Activated CD4-positive, CD25-positive, alpha-beta regulatory T cell treated with anti-CD3 and anti-CD28 coated beads, Interleukin-2, amount 50 U/mL, for 24 hours (primary cell): ENCODE measurements around the gene NCKAP5.

Source experiments
- ATAC-seq, 2 donors: fragments of 150-1000 bp; cut with Tn5 transposase; one replicate each; pipeline ENCODE4 v1.10.0; 2021; ENCODE audit warnings: mild to moderate bottlenecking in 1 of 2, moderate library complexity in 1 of 2

NCKAP5 gene

GRCh38 chr2:132678483-132678882 lies 889.8 kb downstream of the NCKAP5 start:
- no peak for ATAC-seq

DNA sequence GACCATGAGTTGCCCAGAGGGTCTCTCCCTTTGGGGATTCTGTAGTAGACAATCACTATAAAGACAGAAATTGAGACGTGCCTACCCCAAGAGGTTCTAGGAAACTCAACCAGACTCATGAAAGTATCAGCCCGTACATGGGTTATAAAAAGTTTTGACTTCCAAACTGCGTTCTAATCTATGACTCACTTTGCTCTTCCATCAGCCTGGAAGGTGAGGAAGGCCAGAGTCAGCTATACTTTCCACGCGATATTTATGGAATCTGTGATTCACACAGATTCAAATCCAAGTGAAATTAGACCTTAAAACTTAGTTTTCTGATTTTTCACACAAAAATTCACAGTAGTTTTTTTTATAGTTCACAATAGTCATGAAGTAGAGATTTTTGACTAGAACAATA lies 890.6 kb downstream of the NCKAP5 start:
- no peak for ATAC-seq

DNA sequence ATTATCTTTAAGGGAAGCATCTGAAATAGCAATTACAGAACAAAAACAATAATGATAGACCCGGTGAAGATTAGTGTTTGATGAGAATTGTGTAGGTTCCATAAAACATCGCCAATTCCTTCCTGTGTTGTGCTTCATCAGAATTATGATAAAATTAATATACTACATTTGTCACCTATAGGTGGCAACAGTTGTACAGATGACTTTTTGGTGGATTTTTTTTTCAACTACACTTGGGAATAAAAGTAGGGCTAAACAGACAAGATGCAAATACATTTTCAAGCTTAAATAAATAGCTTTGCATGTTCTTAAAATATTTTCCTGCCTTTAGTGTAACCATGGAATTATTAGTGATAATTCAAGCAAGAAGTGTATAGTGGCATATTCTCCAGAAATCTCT lies 891.3 kb downstream of the NCKAP5 start:
- ATAC-seq = no peak

- ATAC-seq = no peak
Measured at GRCh38 chr2:132671151-132671835, 897.0 kb downstream of the NCKAP5 start.

- no peak for ATAC-seq
Measured at GRCh38 chr2:132670496-132671150, 897.6 kb downstream of the NCKAP5 start.

GRCh38 chr2:132669908-132670495 lies 898.3 kb downstream of the NCKAP5 start, which contains the start of gene LYPD1:
Gene LYPD1, minus strand, starts transcription at chr2:132670205. Its CDS starts 273 bp downstream, at chr2:132669932.
- ATAC-seq = no peak

- ATAC-seq = no peak
Measured at GRCh38 chr2:132668987-132669907, 899.0 kb downstream of the NCKAP5 start.

DNA sequence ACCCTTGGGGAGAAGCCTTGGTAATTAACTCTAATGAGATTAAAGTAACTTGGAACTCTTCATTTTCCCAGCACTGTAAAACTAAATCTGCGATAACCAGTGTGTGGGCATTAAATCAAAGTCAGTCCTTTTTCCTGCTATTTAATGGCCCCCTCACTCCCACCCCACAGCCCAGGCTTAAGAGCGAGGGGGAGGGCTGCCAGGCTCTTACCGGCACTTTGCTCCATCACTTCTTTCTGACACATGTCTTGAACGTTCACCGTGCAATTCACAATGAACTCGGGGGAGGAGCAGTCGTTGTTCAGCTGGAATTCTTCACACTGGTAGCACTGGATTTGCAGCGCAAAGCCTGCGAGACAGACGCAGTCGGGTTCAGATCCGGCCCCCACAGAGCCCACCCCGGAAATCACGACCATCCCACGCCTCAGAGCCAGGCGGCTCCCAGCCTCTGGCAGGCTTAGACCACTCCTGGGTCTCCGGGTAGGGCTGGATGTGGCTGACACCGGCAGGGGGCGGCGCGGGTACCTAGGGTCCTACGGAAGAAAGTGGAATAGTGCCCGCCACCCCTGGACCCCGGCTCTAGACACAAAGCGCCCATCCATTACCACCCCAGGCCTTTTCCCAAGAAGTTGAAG lies 900.0 kb downstream of the NCKAP5 start:
- no peak for ATAC-seq

DNA sequence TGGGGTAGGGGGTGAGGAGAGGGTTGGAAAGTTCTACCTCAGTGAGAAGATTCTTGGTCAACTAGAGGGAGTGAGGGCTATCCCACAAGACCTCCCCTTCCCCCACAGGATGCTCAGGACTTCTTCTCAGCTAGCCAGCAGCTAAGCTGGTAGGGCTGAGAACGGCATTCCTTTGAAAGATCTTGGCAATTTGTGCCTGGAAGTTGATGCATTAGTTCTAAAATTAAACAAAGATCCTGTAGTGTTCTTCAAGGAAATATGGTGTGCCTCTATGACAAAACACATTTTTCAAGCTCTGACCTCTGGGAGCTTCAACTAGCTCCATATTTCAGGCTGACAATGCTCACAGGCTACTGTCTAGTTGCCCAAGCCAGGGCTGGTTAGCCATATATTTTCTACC lies 900.6 kb downstream of the NCKAP5 start:
- ATAC-seq = no peak

DNA sequence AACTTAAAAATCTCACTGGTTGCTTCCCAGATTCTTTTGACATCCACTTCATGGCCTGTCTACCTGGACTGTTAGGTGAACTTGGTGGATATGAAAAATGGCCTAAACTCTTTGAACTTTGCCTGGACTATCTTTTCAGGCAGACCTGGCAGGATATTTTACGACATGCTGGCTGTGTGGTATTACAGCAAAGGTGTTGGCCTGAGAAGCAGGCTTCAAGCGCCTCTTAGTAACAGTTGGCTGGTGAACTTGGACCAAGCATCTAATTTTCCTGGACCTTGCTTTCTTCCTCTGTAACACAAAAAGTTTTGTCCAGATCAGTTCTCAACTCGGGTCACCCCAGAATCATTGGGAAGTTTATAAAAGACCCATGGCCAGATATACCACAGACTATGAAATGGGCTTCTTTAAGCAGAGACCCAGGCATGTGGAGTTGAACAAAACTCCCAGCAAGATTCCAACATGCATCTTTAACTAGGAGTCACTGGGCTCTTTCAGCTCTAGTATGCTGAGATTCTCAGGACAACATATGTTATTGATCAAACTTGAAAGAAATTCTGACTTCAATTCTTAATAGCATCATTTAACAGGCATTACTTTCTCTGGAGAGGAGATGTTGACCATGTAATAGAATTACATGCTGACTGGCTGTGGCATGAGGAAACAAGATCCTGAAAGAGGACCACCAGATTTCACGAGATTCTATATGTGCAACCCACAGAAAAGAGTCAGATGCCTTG lies 902.7 kb downstream of the NCKAP5 start:
- no peak for ATAC-seq

GRCh38 chr2:132664096-132664495 lies 904.2 kb downstream of the NCKAP5 start:
- ATAC-seq = no peak

- ATAC-seq = no peak
Measured at GRCh38 chr2:132662732-132663131, 905.5 kb downstream of the NCKAP5 start.

GRCh38 chr2:132659331-132659730 lies 908.9 kb downstream of the NCKAP5 start:
- ATAC-seq = no peak

- ATAC-seq = no peak
Measured at GRCh38 chr2:132656266-132656975, 911.8 kb downstream of the NCKAP5 start.

DNA sequence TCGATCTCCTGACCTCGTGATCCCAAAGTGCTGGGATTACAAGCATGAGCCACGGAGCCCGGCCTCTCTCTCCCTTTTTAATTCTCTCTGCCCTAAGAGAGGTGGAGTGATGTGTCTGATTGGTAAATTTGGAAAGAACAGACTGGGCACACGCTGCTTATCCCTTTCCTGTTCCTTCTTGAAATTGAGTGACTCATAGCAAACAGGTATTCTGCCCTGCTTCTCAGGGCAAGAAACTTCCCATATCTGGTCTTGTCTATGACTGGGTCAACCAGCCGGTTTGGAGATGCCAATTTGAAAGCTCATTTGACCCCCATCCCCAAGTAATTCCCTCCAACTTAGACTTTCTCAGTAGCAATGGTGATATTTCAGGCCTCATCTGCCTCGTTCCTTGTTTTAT lies 913.3 kb downstream of the NCKAP5 start:
- no peak for ATAC-seq

GRCh38 chr2:132654335-132654734 lies 913.9 kb downstream of the NCKAP5 start:
- ATAC-seq = no peak

DNA sequence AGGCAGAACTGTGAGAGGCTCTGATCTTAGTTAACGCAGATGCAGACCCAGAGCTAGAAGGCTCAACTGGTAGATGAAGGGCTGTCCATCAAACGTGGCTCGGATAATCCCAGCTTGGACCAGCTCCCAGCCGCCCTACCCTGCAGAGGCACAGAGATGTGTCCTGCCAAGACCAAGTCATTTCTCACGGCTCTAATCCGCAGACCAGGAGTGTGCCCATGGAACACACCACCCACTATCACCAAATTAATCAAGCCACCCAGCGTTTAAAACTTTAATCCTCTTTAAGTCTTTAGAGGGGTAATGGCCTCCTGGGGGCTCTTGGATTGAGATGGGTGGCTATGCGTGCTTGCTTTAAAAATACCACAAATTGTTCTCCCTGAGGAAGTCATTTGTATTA lies 915.8 kb downstream of the NCKAP5 start:
- no peak for ATAC-seq

DNA sequence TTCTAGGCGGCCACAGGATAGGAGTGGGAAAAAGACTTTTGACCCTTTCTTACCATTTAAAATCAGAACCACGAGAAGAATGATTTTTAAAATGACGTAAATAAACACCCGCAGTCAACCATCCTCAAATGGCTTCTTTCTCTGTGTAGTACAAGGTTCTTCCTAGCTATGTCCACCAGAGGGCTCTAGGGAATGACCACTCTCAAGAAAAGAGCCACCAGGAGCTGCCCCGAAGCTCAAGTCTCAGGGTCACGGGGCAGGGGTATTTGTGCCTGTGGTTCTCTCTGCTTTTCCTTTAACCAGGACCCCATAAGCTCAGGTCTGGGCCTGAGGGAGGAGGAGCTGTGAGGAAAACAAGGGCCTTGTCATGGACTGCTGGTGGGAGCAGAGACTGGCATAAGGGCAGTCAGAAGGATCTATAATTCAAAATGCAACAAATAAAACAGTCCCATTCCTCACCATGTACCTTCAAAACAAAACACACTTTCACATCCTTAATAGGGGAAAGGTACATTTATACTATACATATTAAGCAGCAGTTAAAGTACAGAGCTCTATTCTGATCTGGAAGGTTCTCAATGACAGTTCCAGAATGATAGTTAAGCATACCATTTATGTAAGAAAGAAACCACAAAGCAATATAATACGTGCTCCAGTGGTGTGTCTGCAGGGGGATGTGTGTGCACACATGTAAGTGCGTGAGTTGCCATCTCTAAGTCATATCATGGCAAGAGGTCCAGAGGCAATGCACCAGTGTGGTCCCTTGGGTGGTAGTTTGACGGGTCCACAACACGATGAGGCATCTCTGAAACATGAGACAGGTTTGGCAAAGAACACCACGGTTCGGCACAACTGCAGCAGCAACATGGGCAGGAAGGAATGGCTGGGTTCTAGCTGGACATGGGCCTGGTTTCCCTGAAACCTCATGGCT lies 916.9 kb downstream of the NCKAP5 start:
- no peak for ATAC-seq

DNA sequence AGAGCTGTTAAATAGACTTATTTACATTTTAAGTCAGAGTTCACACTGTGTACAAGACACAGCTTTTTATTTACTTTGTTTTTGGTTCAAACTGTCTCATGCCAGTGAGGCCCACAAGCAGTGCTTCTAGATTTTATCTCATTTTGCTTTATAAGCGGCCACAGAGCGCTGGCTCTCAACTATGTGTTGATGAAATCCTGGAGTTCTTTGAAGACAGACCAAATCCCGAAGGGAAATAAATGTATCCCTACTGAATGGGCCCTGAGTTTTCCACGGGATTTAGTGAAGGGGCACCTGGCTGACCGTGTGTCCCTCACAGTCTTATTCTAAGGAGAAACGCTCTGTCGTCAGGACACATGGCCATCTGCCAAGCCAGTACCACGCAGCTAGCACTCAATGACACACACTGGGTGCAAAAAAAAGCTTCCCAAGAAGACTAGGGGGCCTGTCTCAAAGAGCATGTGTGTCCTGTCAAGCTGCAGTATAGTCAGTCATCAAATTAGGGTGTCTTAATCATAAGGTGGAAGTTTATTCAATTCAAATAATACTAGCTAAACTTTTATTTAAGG lies 921.6 kb downstream of the NCKAP5 start:
- no peak for ATAC-seq
